Fibroblast of mammary gland (primary cell): ENCODE results near the gene NCOR1.
A peak's percentile ranks its signal among the peaks of the same experiment; 100 is the strongest.

Experiments
- DNase-seq: peaks from one replicate; pipeline ENCODE4 v3.0.0-alpha.2; 2010; ENCODE audit warnings: low read depth
- H3K4me3 ChIP-seq: 2 replicates; pipeline ENCODE4 v1.5.1; 2011; ENCODE audit warnings: low read depth, mild to moderate bottlenecking, low read length, moderate library complexity; ENCODE audit not compliant: control insufficient read depth
- CTCF ChIP-seq: conservative IDR thresholded peaks from 2 replicates; pipeline ENCODE4 v1.5.1; 2011; ENCODE audit warnings: low read depth, low read length, inconsistent platforms; ENCODE audit not compliant: control insufficient read depth, insufficient read depth

The NCOR1 gene

DNA sequence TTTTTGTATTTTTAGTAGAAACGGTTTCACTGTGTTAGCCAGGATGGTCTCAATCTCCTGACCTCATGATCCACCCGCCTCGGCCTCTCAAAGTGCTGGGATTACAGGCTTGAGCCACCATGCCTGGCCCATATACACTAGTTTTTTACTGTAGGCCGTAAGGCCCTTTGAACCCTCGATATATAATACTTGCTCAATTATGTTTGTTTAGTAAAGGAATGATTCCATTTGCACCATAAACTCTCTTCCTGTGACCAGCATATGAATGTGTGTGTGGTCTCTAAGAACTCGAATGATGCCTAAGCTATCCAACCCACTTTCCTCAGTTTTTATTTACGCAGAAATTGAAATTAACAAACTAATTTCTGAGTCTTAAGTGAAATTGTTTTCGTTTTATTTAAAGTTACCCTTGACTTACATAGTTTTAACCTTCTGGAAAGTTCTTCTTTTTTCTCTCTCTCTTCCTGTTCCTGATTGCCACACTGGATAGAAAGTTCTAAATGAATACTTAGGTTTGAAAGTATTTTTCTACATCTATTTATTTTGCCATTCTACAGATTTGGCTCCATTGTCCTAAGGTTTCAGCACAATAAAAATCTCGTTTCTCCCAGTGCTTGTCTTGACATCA lies 39.6 kb upstream of the NCOR1 start:
- no peak overlapping the region for H3K4me3 ChIP-seq
- no peak for DNase-seq
- TF ChIP-seq CTCF, result no peak

- DNase-seq, result no peak
- no peak overlapping the region for H3K4me3 ChIP-seq
- no peak for TF ChIP-seq CTCF
Observed at GRCh38 chr17:16251556-16251955, 36.2 kb upstream of the NCOR1 start.

DNA sequence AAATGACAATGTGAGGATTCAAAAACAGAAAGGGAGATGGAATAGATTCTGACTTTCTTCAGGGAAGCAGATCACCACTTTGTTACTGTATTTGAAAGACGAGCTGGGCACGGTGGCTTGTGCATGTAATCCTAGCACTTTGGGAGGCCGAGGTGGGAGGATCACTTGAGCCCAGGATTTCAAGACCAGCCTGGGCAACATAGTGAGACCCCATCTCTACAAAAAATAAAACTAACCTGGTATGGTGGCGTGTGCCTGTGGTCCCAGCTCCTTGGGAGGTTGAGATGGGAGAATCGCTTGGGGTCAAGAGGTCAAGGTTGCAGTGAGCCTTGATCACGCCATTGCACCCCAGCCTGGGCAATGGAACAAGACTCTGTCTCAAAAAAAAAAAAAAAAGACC lies 35.7 kb upstream of the NCOR1 start:
- no peak overlapping the region for H3K4me3 ChIP-seq
- DNase-seq, result no peak
- no peak for TF ChIP-seq CTCF

DNA sequence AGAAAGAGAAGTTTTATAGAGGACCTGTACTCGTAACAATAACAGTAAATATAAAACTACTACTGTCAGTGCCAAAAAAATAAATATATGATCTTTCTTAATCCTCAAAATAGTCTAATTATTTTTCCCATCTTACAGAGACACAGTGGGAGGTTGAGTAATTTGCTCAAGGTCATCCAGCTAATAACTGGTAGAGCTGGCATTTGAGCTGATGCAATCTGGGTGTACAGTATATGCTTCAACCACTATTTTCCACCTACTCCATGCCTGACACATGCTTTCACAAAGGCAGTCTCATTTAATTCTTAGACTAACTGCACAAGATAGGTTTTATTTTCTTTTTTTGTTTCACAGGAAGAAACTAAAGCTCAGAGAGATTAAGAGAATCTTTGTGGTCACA lies 35.3 kb upstream of the NCOR1 start:
- no peak for TF ChIP-seq CTCF
- H3K4me3 ChIP-seq, result no peak overlapping the region
- DNase-seq, result peak; percentile 54

DNA sequence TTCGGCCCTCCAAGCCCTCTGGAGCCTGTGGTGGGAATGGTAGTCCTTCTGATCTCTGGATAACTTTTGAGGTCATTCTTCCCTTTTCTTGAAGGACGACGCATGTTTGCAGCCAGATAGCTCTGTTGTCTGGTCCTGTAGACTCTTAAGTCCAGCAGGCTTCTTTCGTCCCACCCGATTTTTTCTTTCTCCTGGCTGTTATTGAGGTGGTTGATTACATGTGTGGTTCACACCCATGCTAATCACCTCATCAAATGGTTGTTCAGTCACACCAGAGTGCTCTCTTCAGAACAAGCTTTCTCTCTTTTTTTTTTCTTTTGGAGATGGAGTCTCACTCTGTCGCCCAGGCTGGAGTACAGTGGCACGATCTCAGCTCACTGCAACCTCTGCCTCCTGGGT lies 32.3 kb upstream of the NCOR1 start:
- no peak for TF ChIP-seq CTCF
- no peak overlapping the region for H3K4me3 ChIP-seq
- no peak for DNase-seq

DNA sequence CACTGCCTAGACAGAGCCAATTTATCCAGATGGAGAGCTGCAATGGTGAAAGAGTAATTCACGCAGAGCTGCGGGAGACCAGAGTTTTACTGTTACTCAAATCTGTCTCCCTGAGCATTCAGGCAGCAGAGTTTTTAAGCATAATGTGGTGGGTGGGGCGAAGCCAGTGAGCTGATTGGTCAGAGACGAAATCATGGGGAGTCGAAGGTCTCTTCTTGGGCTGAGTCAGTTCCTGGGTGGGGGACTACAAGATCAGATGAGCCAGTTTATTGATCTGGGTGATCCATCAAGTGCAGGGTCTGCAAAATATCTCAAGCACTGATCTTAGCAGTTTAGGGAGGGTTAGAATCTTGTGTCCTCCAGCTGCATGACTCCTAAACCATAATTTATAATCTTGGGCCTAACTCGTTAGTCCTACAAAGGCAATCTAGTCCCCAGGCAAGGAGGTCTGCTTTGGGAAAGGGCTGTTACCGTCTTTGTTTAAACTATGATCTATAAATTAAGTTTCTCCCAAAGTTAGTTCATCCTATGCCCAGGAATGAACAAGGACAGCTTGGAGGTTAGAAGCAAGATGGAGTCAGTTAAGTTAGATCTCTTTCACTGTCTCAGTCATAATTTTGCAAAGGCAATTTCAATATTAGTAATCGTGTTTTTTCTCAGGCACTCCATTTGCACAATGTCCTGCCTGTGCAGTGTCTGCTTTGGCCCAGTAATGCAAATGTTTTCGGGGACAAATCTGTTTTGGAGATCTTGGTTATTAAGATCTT lies 28.6 kb upstream of the NCOR1 start:
- DNase-seq, result no peak
- no peak for TF ChIP-seq CTCF
- no peak overlapping the region for H3K4me3 ChIP-seq

- no peak for DNase-seq
- no peak overlapping the region for H3K4me3 ChIP-seq
- no peak for TF ChIP-seq CTCF
Observed at GRCh38 chr17:16243385-16243784, 28.1 kb upstream of the NCOR1 start.
